PFSK-1 (cell line): Measurements from ENCODE around the gene ST8SIA6.

Experiments
- POLR2AphosphoS5 ChIP-seq: IDR thresholded peaks from 2 replicates; pipeline ENCODE4 v1.6.1; 2012; ENCODE audit warnings: low read depth, mild to moderate bottlenecking, control low read depth, low read length, moderate library complexity
- SIN3A ChIP-seq: IDR thresholded peaks from 2 replicates; pipeline ENCODE4 v1.6.1; 2012; ENCODE audit warnings: mild to moderate bottlenecking, low read length, moderate library complexity, borderline replicate concordance; ENCODE audit not compliant: insufficient read depth
- TF ChIP-seq, protein P1 (sequence below), 2 experiments: IDR thresholded peaks; 2 replicates each; pipeline versions ENCODE4 v1.6.1 to v1.8.0; 2011 to 2012; ENCODE audit warnings: low read depth in 2 of 2, low read length in 2 of 2, control low read depth in 1 of 2, inconsistent platforms in 1 of 2, mild to moderate bottlenecking in 1 of 2, moderate library complexity in 1 of 2; ENCODE audit not compliant: insufficient read depth in 1 of 2

DNA sequence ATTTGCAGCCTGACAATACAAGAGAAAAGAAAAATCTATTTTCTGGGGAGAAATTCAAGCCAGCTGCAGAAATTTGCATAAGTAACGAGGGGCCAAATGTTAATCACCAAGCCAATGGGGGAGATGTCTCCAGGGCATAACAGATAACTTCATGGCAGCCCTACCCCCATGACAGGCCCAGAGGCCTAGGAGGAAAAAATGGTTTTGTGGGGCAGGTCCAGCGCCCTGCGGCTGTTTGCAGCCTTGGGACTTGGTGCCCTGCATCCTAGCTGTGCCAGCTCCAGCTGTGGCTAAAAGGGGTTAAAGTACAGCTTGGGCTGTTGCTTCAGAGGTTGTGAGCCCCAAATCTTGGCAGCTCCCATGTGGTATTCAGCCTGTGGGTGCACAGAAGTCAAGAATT lies 172.1 kb downstream of the ST8SIA6 start:
- TF ChIP-seq POLR2AphosphoS5 (no peak), SIN3A (no peak)
- TF ChIP-seq, protein P1, sequence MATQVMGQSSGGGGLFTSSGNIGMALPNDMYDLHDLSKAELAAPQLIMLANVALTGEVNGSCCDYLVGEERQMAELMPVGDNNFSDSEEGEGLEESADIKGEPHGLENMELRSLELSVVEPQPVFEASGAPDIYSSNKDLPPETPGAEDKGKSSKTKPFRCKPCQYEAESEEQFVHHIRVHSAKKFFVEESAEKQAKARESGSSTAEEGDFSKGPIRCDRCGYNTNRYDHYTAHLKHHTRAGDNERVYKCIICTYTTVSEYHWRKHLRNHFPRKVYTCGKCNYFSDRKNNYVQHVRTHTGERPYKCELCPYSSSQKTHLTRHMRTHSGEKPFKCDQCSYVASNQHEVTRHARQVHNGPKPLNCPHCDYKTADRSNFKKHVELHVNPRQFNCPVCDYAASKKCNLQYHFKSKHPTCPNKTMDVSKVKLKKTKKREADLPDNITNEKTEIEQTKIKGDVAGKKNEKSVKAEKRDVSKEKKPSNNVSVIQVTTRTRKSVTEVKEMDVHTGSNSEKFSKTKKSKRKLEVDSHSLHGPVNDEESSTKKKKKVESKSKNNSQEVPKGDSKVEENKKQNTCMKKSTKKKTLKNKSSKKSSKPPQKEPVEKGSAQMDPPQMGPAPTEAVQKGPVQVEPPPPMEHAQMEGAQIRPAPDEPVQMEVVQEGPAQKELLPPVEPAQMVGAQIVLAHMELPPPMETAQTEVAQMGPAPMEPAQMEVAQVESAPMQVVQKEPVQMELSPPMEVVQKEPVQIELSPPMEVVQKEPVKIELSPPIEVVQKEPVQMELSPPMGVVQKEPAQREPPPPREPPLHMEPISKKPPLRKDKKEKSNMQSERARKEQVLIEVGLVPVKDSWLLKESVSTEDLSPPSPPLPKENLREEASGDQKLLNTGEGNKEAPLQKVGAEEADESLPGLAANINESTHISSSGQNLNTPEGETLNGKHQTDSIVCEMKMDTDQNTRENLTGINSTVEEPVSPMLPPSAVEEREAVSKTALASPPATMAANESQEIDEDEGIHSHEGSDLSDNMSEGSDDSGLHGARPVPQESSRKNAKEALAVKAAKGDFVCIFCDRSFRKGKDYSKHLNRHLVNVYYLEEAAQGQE (IDR thresholded peaks at IDR 0.05; ENCODE audit: insufficient read depth in 1 of 2, low read depth in 2 of 2, low read length in 2 of 2), result no peak
